ENCODE results near the gene RGS1.

The RGS1 gene

GRCh38 chr1:192592981-192593708 is 17.6 kb downstream of the RGS1 start:
- no peak overlapping the region for H3K4me3 ChIP-seq (replicated peaks in 1 of 2; ENCODE audit: low read depth in 2 of 2, low read length in 2 of 2)
- no peak for TF ChIP-seq CTCF (IDR thresholded peaks at IDR 0.05; ENCODE audit: low read depth, low read length)
- DNase-seq (ENCODE audit: low read depth in 2 of 2) = peak in 1 of 2 donors; percentile 40

- DNase-seq (ENCODE audit: low read depth in 2 of 2) = no peak
- TF ChIP-seq CTCF (IDR thresholded peaks at IDR 0.05; ENCODE audit: low read depth, low read length) = no peak
- H3K4me3 ChIP-seq (replicated peaks in 1 of 2; ENCODE audit: low read depth in 2 of 2, low read length in 2 of 2) = no peak overlapping the region
Measured at GRCh38 chr1:192595299-192595698, 19.7 kb downstream of the RGS1 start.

- TF ChIP-seq CTCF (IDR thresholded peaks at IDR 0.05; ENCODE audit: low read depth, low read length) = no peak
- H3K4me3 ChIP-seq (replicated peaks in 1 of 2; ENCODE audit: low read depth in 2 of 2, low read length in 2 of 2) = no peak overlapping the region
- DNase-seq (ENCODE audit: low read depth in 2 of 2) = no peak
Measured at GRCh38 chr1:192598589-192598988, 23.0 kb downstream of the RGS1 start.

- no peak for DNase-seq (ENCODE audit: low read depth in 2 of 2)
- no peak overlapping the region for H3K4me3 ChIP-seq (replicated peaks in 1 of 2; ENCODE audit: low read depth in 2 of 2, low read length in 2 of 2)
- no peak for TF ChIP-seq CTCF (IDR thresholded peaks at IDR 0.05; ENCODE audit: low read depth, low read length)
Measured at GRCh38 chr1:192600275-192600674, 24.7 kb downstream of the RGS1 start.

GRCh38 chr1:192601143-192601542 is 25.6 kb downstream of the RGS1 start:
- no peak for DNase-seq (ENCODE audit: low read depth in 2 of 2)
- H3K4me3 ChIP-seq (replicated peaks in 1 of 2; ENCODE audit: low read depth in 2 of 2, low read length in 2 of 2) = no peak overlapping the region
- TF ChIP-seq CTCF (IDR thresholded peaks at IDR 0.05; ENCODE audit: low read depth, low read length) = no peak

- DNase-seq (ENCODE audit: low read depth in 2 of 2) = no peak
- TF ChIP-seq CTCF (IDR thresholded peaks at IDR 0.05; ENCODE audit: low read depth, low read length) = no peak
- no peak overlapping the region for H3K4me3 ChIP-seq (replicated peaks in 1 of 2; ENCODE audit: low read depth in 2 of 2, low read length in 2 of 2)
Measured at GRCh38 chr1:192601567-192601966, 26.0 kb downstream of the RGS1 start.

GRCh38 chr1:192602757-192603156 is 27.2 kb downstream of the RGS1 start:
- no peak for DNase-seq (ENCODE audit: low read depth in 2 of 2)
- H3K4me3 ChIP-seq (replicated peaks in 1 of 2; ENCODE audit: low read depth in 2 of 2, low read length in 2 of 2) = no peak overlapping the region
- no peak for TF ChIP-seq CTCF (IDR thresholded peaks at IDR 0.05; ENCODE audit: low read depth, low read length)

Measured in cardiac fibroblast (primary cell).